ENCODE measurements around the gene GRIA4.

DNA sequence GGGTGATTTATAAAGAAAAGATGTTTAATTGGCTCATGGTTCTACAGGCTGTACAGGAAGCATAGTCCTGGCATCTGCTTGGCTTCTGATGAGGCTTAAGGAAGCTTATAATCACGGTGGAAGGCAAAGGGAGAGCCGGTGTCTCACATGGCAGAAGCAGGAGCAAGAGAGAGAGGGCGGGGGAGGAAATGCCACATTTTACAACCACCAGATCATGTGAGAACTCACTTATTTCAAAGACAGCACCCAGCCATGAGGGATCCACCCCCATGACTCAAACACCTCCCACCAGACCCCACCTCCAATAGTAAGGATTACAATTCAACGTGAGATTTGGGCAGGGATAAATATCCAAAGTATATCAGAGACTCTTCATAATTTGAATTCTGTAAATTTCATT is 211.5 kb downstream of the GRIA4 start:
- no peak for TF ChIP-seq POLR2A (IDR thresholded peaks at IDR 0.05; ENCODE audit: extremely low read depth, insufficient read length)
- TF ChIP-seq, protein P1, sequence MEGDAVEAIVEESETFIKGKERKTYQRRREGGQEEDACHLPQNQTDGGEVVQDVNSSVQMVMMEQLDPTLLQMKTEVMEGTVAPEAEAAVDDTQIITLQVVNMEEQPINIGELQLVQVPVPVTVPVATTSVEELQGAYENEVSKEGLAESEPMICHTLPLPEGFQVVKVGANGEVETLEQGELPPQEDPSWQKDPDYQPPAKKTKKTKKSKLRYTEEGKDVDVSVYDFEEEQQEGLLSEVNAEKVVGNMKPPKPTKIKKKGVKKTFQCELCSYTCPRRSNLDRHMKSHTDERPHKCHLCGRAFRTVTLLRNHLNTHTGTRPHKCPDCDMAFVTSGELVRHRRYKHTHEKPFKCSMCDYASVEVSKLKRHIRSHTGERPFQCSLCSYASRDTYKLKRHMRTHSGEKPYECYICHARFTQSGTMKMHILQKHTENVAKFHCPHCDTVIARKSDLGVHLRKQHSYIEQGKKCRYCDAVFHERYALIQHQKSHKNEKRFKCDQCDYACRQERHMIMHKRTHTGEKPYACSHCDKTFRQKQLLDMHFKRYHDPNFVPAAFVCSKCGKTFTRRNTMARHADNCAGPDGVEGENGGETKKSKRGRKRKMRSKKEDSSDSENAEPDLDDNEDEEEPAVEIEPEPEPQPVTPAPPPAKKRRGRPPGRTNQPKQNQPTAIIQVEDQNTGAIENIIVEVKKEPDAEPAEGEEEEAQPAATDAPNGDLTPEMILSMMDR (IDR thresholded peaks at IDR 0.05; ENCODE audit: low read depth, low read length) = no peak
- TF ChIP-seq MYC (IDR thresholded peaks at IDR 0.05; ENCODE audit: low read depth, low read length) = no peak
- TF ChIP-seq, protein P2, sequence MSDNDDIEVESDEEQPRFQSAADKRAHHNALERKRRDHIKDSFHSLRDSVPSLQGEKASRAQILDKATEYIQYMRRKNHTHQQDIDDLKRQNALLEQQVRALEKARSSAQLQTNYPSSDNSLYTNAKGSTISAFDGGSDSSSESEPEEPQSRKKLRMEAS (IDR thresholded peaks at IDR 0.05; ENCODE audit: low read depth, low read length) = no peak

Measured in NB4 (cell line).